ENCODE data around the gene PPIE. TPM values are rescaled to one million over a fixed set of nuclear protein-coding genes. Genes with fewer than 3 reads are reported as not detected.
"Not testable (repeated sequence)": the region's sequence is repeated elsewhere in the genome, so short reads cannot be mapped to it uniquely, and the experiment has no call there.

Gene PPIE
- total and polyA plus RNA-seq, 2 of the 8 experiments (the other 6 are each of a cell fraction or from before 2014, with no cell fraction given): 38.9 to 56.1 TPM

- TF ChIP-seq ATF2 (IDR thresholded peaks at IDR 0.05; ENCODE audit: low read length): no peak
- TF ChIP-seq SRF (IDR thresholded peaks at IDR 0.05; ENCODE audit: low read depth, low read length): no peak
- TF ChIP-seq BRCA1 (IDR thresholded peaks at IDR 0.05; ENCODE audit: low read depth, low read length): no peak
- TF ChIP-seq E2F6 (IDR thresholded peaks at IDR 0.05): no peak
- no peak for TF ChIP-seq NANOG (IDR thresholded peaks at IDR 0.05; ENCODE audit: insufficient read depth, low read depth, low read length, poor library complexity, severe bottlenecking)
- no peak for TF ChIP-seq RXRA (IDR thresholded peaks at IDR 0.05; ENCODE audit: insufficient read depth, low read depth, low read length)
Observed at GRCh38 chr1:39762550-39763540, 24.2 kb downstream of the PPIE start (continued).

- H2BK5ac ChIP-seq (ENCODE audit: low read depth, low read length); DNase-seq (ENCODE audit: low read depth in 1 of 2, low spot score in 2 of 2); H3K27ac ChIP-seq (ENCODE audit: low read depth, low read length); H2BK15ac ChIP-seq (ENCODE audit: low read length); H4K5ac ChIP-seq (ENCODE audit: insufficient read length, low read depth, low read length); H3K56ac ChIP-seq (replicated peaks; ENCODE audit: insufficient read length, low read depth, low read length); POLR2A ChIA-PET (ENCODE audit: partially characterized antibody); H3K18ac ChIP-seq (ENCODE audit: extremely low read depth, low read length); H3K23ac ChIP-seq (ENCODE audit: insufficient read length); H2BK20ac ChIP-seq (ENCODE audit: low read length); CTCF ChIA-PET (ENCODE audit: partially characterized antibody); FAIRE-seq; H4K91ac ChIP-seq (replicated peaks; ENCODE audit: insufficient read length, low read length); H3K4me1 ChIP-seq (replicated peaks in 1 of 4; ENCODE audit: control insufficient read depth in 3 of 4, insufficient read depth in 4 of 4, low read length in 3 of 4); H2AFZ ChIP-seq (ENCODE audit: low read length); H3K79me2 ChIP-seq (ENCODE audit: control insufficient read depth in 1 of 2, insufficient read depth in 2 of 2, low read length in 2 of 2); H4K20me1 ChIP-seq (replicated peaks in 1 of 2; ENCODE audit: control insufficient read depth in 1 of 2, insufficient read depth in 2 of 2, low read length in 2 of 2); H3K36me3 ChIP-seq (ENCODE audit: control insufficient read depth in 2 of 4, insufficient read depth in 4 of 4, low read length in 3 of 4); H3K79me1 ChIP-seq (ENCODE audit: low read depth, low read length); H2BK120ac ChIP-seq (replicated peaks; ENCODE audit: low read depth, low read length); H3K14ac ChIP-seq (ENCODE audit: insufficient read length); H3K4me3 ChIP-seq (ENCODE audit: extremely low read depth in 1 of 4, insufficient read depth in 2 of 4, low read depth in 3 of 4, low read length in 4 of 4); H3K4ac ChIP-seq (replicated peaks; ENCODE audit: insufficient read length, low read depth, low read length); H3K23me2 ChIP-seq (ENCODE audit: low read depth, low read length); H4K8ac ChIP-seq (ENCODE audit: extremely low read depth, insufficient read depth, low read length); H2BK12ac ChIP-seq (ENCODE audit: low read depth, low read length); H3K9ac ChIP-seq (replicated peaks in 1 of 4; ENCODE audit: extremely low read depth in 1 of 4, low read depth in 3 of 4, low read length in 3 of 4); H3K27me3 ChIP-seq (replicated peaks in 1 of 4; ENCODE audit: control insufficient read depth in 3 of 4, extremely low read depth in 1 of 4, insufficient read depth in 3 of 4, low read length in 3 of 4); H3K4me2 ChIP-seq (ENCODE audit: insufficient read depth in 1 of 2, low read depth in 2 of 2, low read length in 2 of 2); H2AK5ac ChIP-seq (ENCODE audit: low read depth, low read length): not testable (repeated sequence)
- WGBS, 2 experiments (ENCODE audit: extremely low coverage in 1 of 2, insufficient coverage in 1 of 2, insufficient read length in 1 of 2, insufficient replicate concordance in 2 of 2, low coverage in 1 of 2, low lambda C conversion rate in 2 of 2, missing lambda C conversion rate in 1 of 2): 93% methylated on average over 13 of the region's 18 CpGs; no CpG with 5 or more reads in 1 of the 2 experiments
- H3K9me3 ChIP-seq (ENCODE audit: insufficient read depth in 2 of 2, low read depth in 1 of 2, low read length in 1 of 2): peaks cover 5 to 12% of the 10 kb centered on the region in 2 experiments; a peak in 1 of 4 replicates
Observed at GRCh38 chr1:39763619-39764374, 25.1 kb downstream of the PPIE start.
